SK-N-SH treated with all-trans-retinoic acid at 6 μM for 48 hours (cell line): Measurements from ENCODE around the gene CFAP20.

Source experiments
- ATAC-seq: fragments of 200-7000 bp; cut with Tn5 transposase; 3 replicates; pipeline ENCODE4 v1.9.1; 2020; ENCODE audit warnings: mild to moderate bottlenecking, moderate library complexity
- BACH2 ChIP-seq: fragments of 250-450 bp; sonication (Bioruptor Pico); IDR thresholded peaks from 2 replicates; pipeline ENCODE4 v1.9.0; 2021; ENCODE audit warnings: mild to moderate bottlenecking, borderline replicate concordance
- CSDC2 ChIP-seq: fragments of 250-450 bp; sonication (Bioruptor Pico); IDR thresholded peaks from 2 replicates; pipeline ENCODE4 v1.5.0; 2020; ENCODE audit warnings: mild to moderate bottlenecking, moderate library complexity
- ESRRG ChIP-seq: fragments of 250-450 bp; sonication (Bioruptor Pico); IDR thresholded peaks from 2 replicates; pipeline ENCODE4 v1.6.1; 2021; ENCODE audit warnings: mild to moderate bottlenecking
- GLIS3 ChIP-seq: fragments of 250-450 bp; sonication (Bioruptor Pico); IDR thresholded peaks from 2 replicates; pipeline ENCODE4 v1.5.0; 2020; ENCODE audit warnings: mild to moderate bottlenecking, moderate library complexity
- OSR1 ChIP-seq: fragments of 250-450 bp; sonication (Bioruptor Pico); IDR thresholded peaks from 2 replicates; pipeline ENCODE4 v1.8.0; 2022; ENCODE audit warnings: moderate library complexity, mild to moderate bottlenecking, inconsistent platforms
- PPARA ChIP-seq: fragments of 250-450 bp; sonication (Bioruptor Pico); IDR thresholded peaks from 2 replicates; pipeline ENCODE4 v1.5.0; 2020; ENCODE audit warnings: mild to moderate bottlenecking, borderline replicate concordance
- RARB ChIP-seq: fragments of 250-450 bp; sonication (Bioruptor Pico); IDR thresholded peaks from 2 replicates; pipeline ENCODE4 v1.8.0; 2021; ENCODE audit warnings: mild to moderate bottlenecking, moderate library complexity
- SNAI2 ChIP-seq: fragments of 250-450 bp; sonication (Bioruptor Pico); IDR thresholded peaks from 2 replicates; pipeline ENCODE4 v1.5.0; 2020; ENCODE audit warnings: mild to moderate bottlenecking, moderate library complexity
- TOX ChIP-seq: fragments of 250-450 bp; sonication (Bioruptor Pico); IDR thresholded peaks from 2 replicates; pipeline ENCODE4 v1.8.0; 2021; ENCODE audit warnings: mild to moderate bottlenecking, moderate library complexity, borderline replicate concordance
- ZC3H10 ChIP-seq: fragments of 250-450 bp; sonication (Bioruptor Pico); IDR thresholded peaks from 2 replicates; pipeline ENCODE4 v1.5.1; 2021; ENCODE audit warnings: mild to moderate bottlenecking, moderate library complexity
- ZFP30 ChIP-seq: fragments of 450-650 bp; formaldehyde crosslinking; IDR thresholded peaks from 2 replicates; pipeline ENCODE4 v1.5.0; 2022; ENCODE audit warnings: mild to moderate bottlenecking, moderate library complexity
- ZNF565 ChIP-seq: fragments of 450-650 bp; formaldehyde crosslinking; conservative IDR thresholded peaks from 2 replicates; pipeline ENCODE4 v1.5.0; 2020; ENCODE audit warnings: low read depth, mild to moderate bottlenecking, moderate library complexity
- ZNF70 ChIP-seq: fragments of 450-650 bp; formaldehyde crosslinking; IDR thresholded peaks from 2 replicates; pipeline ENCODE4 v1.5.0; 2020; ENCODE audit warnings: mild to moderate bottlenecking, moderate library complexity
- TF ChIP-seq, protein P1 (sequence below): fragments of 250-450 bp; sonication (Bioruptor Pico); IDR thresholded peaks from 2 replicates; pipeline ENCODE4 v1.5.1; 2020; ENCODE audit warnings: low read depth, mild to moderate bottlenecking, moderate library complexity
- TF ChIP-seq, protein P2 (sequence below): fragments of 250-450 bp; sonication (Bioruptor Pico); IDR thresholded peaks from 2 replicates; pipeline ENCODE4 v1.8.0; 2020; ENCODE audit warnings: mild to moderate bottlenecking, moderate library complexity, borderline replicate concordance
- TF ChIP-seq, protein P3 (sequence below): fragments of 250-450 bp; sonication (Bioruptor Pico); IDR thresholded peaks from 2 replicates; pipeline ENCODE4 v1.8.0; 2021; ENCODE audit warnings: low read depth, mild to moderate bottlenecking, moderate library complexity, borderline replicate concordance
- TF ChIP-seq, protein P4 (sequence below): fragments of 250-450 bp; sonication (Bioruptor Pico); IDR thresholded peaks from 2 replicates; pipeline ENCODE4 v1.5.0; 2020; ENCODE audit warnings: mild to moderate bottlenecking, moderate library complexity
- TF ChIP-seq, protein P5 (sequence below): fragments of 250-450 bp; sonication (Bioruptor Pico); IDR thresholded peaks from 2 replicates; pipeline ENCODE4 v1.5.1; 2021; ENCODE audit warnings: mild to moderate bottlenecking, moderate library complexity

Gene CFAP20

DNA sequence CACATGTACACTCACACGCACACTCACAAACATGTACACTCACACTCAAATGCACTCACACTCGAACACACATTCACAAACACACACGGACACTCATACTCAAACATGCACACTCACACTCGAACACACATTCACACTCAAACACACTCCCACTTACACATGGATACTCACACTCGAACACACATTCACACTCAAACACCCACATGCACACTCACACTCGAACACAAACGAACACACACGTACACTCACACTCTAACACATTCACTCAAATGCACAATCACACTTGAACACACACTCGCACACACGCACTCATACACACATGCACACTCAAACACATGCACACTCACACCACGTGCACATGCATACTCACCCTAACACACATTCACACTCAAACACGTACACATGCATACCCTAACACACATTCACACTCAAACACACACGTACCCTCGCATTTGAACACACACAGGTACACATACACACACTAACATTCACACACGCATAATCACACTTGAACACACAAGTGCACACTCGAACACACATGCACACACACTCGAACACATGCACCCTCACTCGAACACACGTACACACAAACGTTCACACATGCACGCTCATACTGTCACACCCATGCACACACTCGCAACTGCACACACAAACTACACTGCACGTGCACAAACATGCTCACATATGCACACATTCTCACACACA lies 41.8 kb downstream of the CFAP20 start:
- TF ChIP-seq, protein P1, sequence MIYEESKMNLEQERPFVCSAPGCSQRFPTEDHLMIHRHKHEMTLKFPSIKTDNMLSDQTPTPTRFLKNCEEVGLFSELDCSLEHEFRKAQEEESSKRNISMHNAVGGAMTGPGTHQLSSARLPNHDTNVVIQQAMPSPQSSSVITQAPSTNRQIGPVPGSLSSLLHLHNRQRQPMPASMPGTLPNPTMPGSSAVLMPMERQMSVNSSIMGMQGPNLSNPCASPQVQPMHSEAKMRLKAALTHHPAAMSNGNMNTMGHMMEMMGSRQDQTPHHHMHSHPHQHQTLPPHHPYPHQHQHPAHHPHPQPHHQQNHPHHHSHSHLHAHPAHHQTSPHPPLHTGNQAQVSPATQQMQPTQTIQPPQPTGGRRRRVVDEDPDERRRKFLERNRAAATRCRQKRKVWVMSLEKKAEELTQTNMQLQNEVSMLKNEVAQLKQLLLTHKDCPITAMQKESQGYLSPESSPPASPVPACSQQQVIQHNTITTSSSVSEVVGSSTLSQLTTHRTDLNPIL (CRISPR knock-in tag), result no peak
- ATAC-seq, result no peak

DNA sequence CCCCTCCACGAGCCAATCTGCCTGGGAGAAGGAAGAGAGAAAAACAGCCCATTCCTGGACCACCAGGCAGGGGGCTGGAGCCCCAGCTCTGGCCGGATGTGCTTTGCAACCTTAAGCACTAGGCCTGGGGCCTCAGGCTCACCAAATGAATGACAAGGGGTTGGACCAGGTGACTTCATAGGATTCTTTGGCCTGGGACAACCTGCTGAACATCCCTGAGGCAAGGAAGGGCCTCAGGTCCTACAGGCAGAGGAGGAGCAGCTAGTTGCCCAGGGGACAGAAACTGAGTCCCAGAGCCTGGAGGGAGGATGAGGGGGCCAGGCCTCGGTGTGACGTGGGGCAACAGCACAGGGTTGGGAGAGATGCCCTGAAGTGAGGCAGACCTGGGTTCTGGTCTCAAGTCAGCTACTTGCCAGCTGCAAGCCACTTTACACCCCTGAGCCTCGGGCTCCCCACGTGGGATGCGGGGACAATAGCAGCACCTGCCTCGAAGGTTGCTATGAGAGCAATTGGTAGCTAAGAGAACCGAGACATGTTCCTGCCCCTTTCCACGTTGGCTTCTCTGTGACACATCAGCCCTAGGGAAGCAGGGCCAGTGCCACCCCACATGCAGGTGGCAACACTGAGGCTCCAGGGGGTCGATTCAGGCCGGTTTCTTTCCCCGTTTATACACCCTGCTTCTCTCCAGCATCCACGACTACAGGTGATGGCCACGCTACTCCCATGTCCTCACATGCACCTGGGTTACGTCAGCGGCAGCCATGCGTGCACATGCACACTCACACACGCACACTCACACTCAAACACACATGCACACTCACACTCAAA lies 42.6 kb downstream of the CFAP20 start:
- TF ChIP-seq RARB (CRISPR knock-in tag) (no peak), SNAI2 (no peak), ZFP30 (CRISPR knock-in tag) (no peak), GLIS3 (no peak), ZNF70 (CRISPR knock-in tag) (no peak), ZC3H10 (CRISPR knock-in tag) (no peak), PPARA (no peak), ZNF565 (CRISPR knock-in tag) (no peak), OSR1 (CRISPR knock-in tag) (no peak), ESRRG (CRISPR knock-in tag) (no peak), TOX (CRISPR knock-in tag) (no peak), BACH2 (CRISPR knock-in tag) (no peak), CSDC2 (CRISPR knock-in tag) (no peak)
- TF ChIP-seq, protein P2, sequence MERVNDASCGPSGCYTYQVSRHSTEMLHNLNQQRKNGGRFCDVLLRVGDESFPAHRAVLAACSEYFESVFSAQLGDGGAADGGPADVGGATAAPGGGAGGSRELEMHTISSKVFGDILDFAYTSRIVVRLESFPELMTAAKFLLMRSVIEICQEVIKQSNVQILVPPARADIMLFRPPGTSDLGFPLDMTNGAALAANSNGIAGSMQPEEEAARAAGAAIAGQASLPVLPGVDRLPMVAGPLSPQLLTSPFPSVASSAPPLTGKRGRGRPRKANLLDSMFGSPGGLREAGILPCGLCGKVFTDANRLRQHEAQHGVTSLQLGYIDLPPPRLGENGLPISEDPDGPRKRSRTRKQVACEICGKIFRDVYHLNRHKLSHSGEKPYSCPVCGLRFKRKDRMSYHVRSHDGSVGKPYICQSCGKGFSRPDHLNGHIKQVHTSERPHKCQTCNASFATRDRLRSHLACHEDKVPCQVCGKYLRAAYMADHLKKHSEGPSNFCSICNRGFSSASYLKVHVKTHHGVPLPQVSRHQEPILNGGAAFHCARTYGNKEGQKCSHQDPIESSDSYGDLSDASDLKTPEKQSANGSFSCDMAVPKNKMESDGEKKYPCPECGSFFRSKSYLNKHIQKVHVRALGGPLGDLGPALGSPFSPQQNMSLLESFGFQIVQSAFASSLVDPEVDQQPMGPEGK (CRISPR knock-in tag), result no peak
- TF ChIP-seq, protein P3, sequence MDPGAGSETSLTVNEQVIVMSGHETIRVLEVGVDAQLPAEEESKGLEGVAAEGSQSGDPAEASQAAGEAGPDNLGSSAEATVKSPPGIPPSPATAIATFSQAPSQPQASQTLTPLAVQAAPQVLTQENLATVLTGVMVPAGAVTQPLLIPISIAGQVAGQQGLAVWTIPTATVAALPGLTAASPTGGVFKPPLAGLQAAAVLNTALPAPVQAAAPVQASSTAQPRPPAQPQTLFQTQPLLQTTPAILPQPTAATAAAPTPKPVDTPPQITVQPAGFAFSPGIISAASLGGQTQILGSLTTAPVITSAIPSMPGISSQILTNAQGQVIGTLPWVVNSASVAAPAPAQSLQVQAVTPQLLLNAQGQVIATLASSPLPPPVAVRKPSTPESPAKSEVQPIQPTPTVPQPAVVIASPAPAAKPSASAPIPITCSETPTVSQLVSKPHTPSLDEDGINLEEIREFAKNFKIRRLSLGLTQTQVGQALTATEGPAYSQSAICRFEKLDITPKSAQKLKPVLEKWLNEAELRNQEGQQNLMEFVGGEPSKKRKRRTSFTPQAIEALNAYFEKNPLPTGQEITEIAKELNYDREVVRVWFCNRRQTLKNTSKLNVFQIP, result no peak
- TF ChIP-seq, protein P4, sequence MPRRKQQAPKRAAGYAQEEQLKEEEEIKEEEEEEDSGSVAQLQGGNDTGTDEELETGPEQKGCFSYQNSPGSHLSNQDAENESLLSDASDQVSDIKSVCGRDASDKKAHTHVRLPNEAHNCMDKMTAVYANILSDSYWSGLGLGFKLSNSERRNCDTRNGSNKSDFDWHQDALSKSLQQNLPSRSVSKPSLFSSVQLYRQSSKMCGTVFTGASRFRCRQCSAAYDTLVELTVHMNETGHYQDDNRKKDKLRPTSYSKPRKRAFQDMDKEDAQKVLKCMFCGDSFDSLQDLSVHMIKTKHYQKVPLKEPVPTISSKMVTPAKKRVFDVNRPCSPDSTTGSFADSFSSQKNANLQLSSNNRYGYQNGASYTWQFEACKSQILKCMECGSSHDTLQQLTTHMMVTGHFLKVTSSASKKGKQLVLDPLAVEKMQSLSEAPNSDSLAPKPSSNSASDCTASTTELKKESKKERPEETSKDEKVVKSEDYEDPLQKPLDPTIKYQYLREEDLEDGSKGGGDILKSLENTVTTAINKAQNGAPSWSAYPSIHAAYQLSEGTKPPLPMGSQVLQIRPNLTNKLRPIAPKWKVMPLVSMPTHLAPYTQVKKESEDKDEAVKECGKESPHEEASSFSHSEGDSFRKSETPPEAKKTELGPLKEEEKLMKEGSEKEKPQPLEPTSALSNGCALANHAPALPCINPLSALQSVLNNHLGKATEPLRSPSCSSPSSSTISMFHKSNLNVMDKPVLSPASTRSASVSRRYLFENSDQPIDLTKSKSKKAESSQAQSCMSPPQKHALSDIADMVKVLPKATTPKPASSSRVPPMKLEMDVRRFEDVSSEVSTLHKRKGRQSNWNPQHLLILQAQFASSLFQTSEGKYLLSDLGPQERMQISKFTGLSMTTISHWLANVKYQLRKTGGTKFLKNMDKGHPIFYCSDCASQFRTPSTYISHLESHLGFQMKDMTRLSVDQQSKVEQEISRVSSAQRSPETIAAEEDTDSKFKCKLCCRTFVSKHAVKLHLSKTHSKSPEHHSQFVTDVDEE (CRISPR knock-in tag), result no peak
- TF ChIP-seq, protein P1 (CRISPR knock-in tag), result no peak
- TF ChIP-seq, protein P5, sequence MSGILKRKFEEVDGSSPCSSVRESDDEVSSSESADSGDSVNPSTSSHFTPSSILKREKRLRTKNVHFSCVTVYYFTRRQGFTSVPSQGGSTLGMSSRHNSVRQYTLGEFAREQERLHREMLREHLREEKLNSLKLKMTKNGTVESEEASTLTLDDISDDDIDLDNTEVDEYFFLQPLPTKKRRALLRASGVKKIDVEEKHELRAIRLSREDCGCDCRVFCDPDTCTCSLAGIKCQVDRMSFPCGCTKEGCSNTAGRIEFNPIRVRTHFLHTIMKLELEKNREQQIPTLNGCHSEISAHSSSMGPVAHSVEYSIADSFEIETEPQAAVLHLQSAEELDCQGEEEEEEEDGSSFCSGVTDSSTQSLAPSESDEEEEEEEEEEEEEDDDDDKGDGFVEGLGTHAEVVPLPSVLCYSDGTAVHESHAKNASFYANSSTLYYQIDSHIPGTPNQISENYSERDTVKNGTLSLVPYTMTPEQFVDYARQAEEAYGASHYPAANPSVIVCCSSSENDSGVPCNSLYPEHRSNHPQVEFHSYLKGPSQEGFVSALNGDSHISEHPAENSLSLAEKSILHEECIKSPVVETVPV (CRISPR knock-in tag), result no peak
- ATAC-seq, result no peak
